Measurements from ENCODE around the gene NEK1.

NEK1 gene

GRCh38 chr4:169361756-169362155 lies 250.6 kb downstream of the NEK1 start:
- no peak for DNase-seq

- no peak for DNase-seq
These were observed 252.4 kb downstream of the NEK1 start for GRCh38 chr4:169359961-169360360.

GRCh38 chr4:169352360-169352759 lies 260.0 kb downstream of the NEK1 start:
- DNase-seq: no peak

GRCh38 chr4:169351872-169352271 lies 260.5 kb downstream of the NEK1 start:
- DNase-seq: no peak

- no peak for DNase-seq
These were observed 263.8 kb downstream of the NEK1 start for GRCh38 chr4:169348541-169348940.

GRCh38 chr4:169346840-169347239 lies 265.5 kb downstream of the NEK1 start:
- no peak for DNase-seq

GRCh38 chr4:169345316-169345721 lies 267.1 kb downstream of the NEK1 start:
- no peak for DNase-seq

All from NCI-H1092 treated with DMSO at 0.1 percent for 48 hours (cell line).